ENCODE measurements around the gene KANSL3. TPM values are rescaled to one million over a fixed set of nuclear protein-coding genes. Genes with fewer than 3 reads are reported as not detected.

The KANSL3 gene
- total and polyA plus RNA-seq, 2 experiments from 2014 or later, result 8.9 to 31.4 TPM

GRCh38 chr2:96564563-96564962, 73.5 kb downstream of the KANSL3 start (continued):
- no peak for TF ChIP-seq REST (IDR thresholded peaks at IDR 0.05; ENCODE audit: unreplicated experiment)
- no peak for TF ChIP-seq ETS1 (IDR thresholded peaks at IDR 0.05)
- TF ChIP-seq ZNF114 (CRISPR knock-in tag; IDR thresholded peaks at IDR 0.05), result no peak
- TF ChIP-seq NANOG (IDR thresholded peaks at IDR 0.05; ENCODE audit: borderline replicate concordance), result no peak
- no peak for TF ChIP-seq EZH2 (IDR thresholded peaks at IDR 0.05; ENCODE audit: low read depth, unreplicated experiment)

GRCh38 chr2:96564026-96564425, 74.1 kb downstream of the KANSL3 start:
- Histone ChIP-seq H3K4me2 (no peak overlapping the region), H3K4me1 (ENCODE audit: insufficient read depth) (no peaks in the 10 kb centered on the region), H3F3A (replicated peaks; ENCODE audit: low read depth) (no peaks in the 10 kb centered on the region), H3K27ac (ENCODE audit: low read depth) (no peak overlapping the region), H3K4me3 (no peak overlapping the region), H3K9me2 (ENCODE audit: insufficient read depth) (peaks cover 5% of the 10 kb centered on the region), H3K36me3 (ENCODE audit: insufficient read depth) (no peaks in the 10 kb centered on the region), H4K20me1 (replicated peaks; ENCODE audit: insufficient read depth) (no peaks in the 10 kb centered on the region), H3K27me3 (ENCODE audit: insufficient read depth) (no peaks in the 10 kb centered on the region), H3K79me2 (replicated peaks; ENCODE audit: insufficient read depth) (no peaks in the 10 kb centered on the region), H2AFZ (no peak overlapping the region)
- H3K4me1 Mint-ChIP-seq, result peaks cover 8% of the 10 kb centered on the region
- no peaks in the 10 kb centered on the region for H3K27me3 Mint-ChIP-seq (ENCODE audit: insufficient read depth, low read depth, poor library complexity)
- H3K4me3 Mint-ChIP-seq, result no peak overlapping the region
- H3K9me3 Mint-ChIP-seq, result no peaks in the 10 kb centered on the region
- ATAC-seq (no peak), DNase-seq (ENCODE audit: low spot score) (no peak)
- H3K36me3 Mint-ChIP-seq (ENCODE audit: low read depth), result no peaks in the 10 kb centered on the region
- H3K27ac Mint-ChIP-seq, result no peak overlapping the region
- TF ChIP-seq EZH2phosphoT487 (IDR thresholded peaks at IDR 0.05; ENCODE audit: unreplicated experiment), result no peak
- no peak for TF ChIP-seq NANOG (IDR thresholded peaks at IDR 0.05; ENCODE audit: borderline replicate concordance)
- TF ChIP-seq POLR2AphosphoS5 (IDR thresholded peaks at IDR 0.05; ENCODE audit: low read depth), result no peak
- no peak for TF ChIP-seq CTCF (conservative IDR thresholded peaks at IDR 0.05; ENCODE audit: low read depth in 2 of 2)
- no peak for TF ChIP-seq EZH2 (IDR thresholded peaks at IDR 0.05; ENCODE audit: low read depth, unreplicated experiment)
- TF ChIP-seq STAT1 (IDR thresholded peaks at IDR 0.05; ENCODE audit: unreplicated experiment), result no peak
- no peak for TF ChIP-seq ZNF114 (CRISPR knock-in tag; IDR thresholded peaks at IDR 0.05)
- no peak for TF ChIP-seq JUNB (IDR thresholded peaks at IDR 0.05; ENCODE audit: unreplicated experiment)
- TF ChIP-seq CREB1 (CRISPR knock-in tag; IDR thresholded peaks at IDR 0.05; ENCODE audit: low read depth), result no peak
- TF ChIP-seq REST (IDR thresholded peaks at IDR 0.05; ENCODE audit: unreplicated experiment), result no peak
- TF ChIP-seq ZNF331 (CRISPR knock-in tag; IDR thresholded peaks at IDR 0.05; ENCODE audit: low read depth), result no peak
